ENCODE results near the gene FMO3. TPM values are rescaled to one million over a fixed set of nuclear protein-coding genes. Genes with fewer than 3 reads are reported as not detected.

FMO3 gene
- total and polyA plus RNA-seq, 8 donors: 0.55 to 7.0 (median 2.1) TPM

DNA sequence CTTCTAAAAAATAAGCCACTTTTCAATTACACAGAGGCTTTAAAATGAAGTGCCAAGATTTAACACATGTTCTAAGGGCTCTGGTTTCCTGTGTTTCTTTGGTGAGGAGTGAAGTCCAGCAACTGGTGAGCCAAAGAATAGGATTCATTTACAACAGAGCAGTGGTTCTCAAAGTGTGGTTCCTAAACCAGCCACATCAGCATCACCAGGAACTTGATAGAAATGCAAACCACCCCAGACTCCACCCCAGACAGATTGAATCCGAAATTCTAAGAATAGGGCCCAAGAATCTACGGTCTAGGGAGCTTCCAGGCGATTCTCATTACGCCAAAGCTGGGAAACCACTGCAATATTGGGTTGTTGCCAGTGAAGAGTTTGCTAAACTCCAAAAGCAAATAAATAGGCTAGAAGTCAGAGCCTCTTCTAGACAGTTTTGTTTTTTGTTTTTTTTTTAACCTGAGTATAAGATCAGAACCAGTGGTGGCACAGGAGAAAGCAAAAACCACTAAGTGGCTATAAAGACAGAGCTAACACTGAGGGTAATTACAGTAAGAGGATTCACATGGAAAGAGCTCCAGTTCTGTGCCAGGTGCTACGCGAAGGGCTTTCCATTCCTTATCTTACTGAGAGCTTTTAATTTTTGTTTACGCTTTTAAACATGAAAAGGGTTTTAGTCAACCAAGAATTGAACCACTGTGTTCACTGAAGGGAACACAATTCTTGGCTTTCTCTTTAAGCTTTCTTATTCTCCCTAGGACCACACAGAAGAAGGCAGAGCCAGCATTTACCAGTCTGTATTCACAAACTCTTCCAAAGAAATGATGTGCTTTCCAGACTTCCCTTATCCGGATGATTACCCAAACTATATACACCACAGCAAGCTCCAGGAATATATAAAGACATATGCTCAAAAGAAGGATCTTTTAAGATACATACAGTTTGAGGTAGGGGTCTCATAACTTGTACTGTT lies 52.0 kb downstream of the FMO3 start:
- peak in 1 of 2 donors; percentile 74 for DNase-seq
- H3K27me3 ChIP-seq: no peaks in the 10 kb centered on the region
- TF ChIP-seq POLR2A (IDR thresholded peaks at IDR 0.05) (no peak), POLR2AphosphoS5 (IDR thresholded peaks at IDR 0.05) (peak in 1 of 3 donors; percentile 3)
- WGBS, 5 donors: 11 to 34% (median 21%) methylated on average over 8 of the region's 8 CpGs
- peaks cover 24 to 60% (median 43%) of the 10 kb centered on the region in 4 donors for H3K4me1 ChIP-seq
- intact Hi-C loops (cut with DNase I; ENCODE audit: low total_unique reads): no loop called here
- H3K36me3 ChIP-seq: no peaks in the 10 kb centered on the region
- no peak overlapping the region for H3K4me3 ChIP-seq
- peak overlapping the region; percentile 54 to 90 (median 84) for H3K27ac ChIP-seq
- no peaks in the 10 kb centered on the region for H3K9me3 ChIP-seq

DNA sequence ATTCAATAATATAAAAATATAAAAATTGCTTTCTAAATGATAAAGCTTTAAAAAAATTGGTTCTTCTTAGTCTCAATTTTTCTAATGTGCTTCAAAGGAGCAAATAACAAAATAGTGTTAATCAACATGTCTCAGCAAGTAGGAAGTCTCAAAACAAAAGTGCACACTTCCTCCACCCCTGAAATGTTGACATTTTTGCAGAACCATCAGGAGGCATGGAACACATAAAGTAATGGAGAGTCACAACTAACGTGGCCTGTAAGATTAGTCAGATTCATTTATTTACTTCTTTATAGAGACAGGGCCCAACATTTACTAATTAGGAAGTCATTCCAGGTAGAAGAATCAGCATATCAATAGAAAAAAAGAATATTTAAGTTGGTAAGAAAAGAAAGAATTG lies 59.5 kb downstream of the FMO3 start:
- 41 to 57% (median 47%) methylated on average over 1 of the region's 1 CpG for WGBS, 5 donors
- intact Hi-C loops (cut with DNase I; ENCODE audit: low total_unique reads): no loop called here
- no peak overlapping the region for H3K4me3 ChIP-seq

DNA sequence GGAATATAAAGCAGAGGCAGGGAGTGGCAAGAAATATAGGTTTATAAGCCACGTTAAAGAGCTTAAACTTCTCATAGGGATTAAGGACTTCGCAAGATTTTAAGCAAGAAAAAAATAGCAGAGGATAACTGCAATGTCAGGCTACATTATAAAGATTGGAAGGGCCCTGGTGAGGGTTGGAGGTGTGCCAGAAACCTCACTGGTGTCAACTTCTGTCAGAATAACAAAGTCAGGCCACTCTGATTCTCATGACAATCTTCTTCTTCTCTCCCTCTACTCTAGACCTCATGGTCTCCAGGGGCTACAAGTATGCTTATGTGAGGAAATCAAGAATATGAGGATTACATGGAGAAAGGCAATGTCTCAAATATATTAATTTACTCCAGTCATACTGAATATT lies 61.8 kb downstream of the FMO3 start:
- no peaks in the 10 kb centered on the region for H3K27me3 ChIP-seq
- no peaks in the 10 kb centered on the region for H3K9me3 ChIP-seq
- 45 to 61% (median 55%) methylated on average over 2 of the region's 2 CpGs for WGBS, 5 donors
- no peaks in the 10 kb centered on the region for H3K4me1 ChIP-seq
- no peak overlapping the region for H3K4me3 ChIP-seq
- intact Hi-C loops (cut with DNase I; ENCODE audit: low total_unique reads): no loop called here
- TF ChIP-seq, protein P1, sequence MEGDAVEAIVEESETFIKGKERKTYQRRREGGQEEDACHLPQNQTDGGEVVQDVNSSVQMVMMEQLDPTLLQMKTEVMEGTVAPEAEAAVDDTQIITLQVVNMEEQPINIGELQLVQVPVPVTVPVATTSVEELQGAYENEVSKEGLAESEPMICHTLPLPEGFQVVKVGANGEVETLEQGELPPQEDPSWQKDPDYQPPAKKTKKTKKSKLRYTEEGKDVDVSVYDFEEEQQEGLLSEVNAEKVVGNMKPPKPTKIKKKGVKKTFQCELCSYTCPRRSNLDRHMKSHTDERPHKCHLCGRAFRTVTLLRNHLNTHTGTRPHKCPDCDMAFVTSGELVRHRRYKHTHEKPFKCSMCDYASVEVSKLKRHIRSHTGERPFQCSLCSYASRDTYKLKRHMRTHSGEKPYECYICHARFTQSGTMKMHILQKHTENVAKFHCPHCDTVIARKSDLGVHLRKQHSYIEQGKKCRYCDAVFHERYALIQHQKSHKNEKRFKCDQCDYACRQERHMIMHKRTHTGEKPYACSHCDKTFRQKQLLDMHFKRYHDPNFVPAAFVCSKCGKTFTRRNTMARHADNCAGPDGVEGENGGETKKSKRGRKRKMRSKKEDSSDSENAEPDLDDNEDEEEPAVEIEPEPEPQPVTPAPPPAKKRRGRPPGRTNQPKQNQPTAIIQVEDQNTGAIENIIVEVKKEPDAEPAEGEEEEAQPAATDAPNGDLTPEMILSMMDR (IDR thresholded peaks at IDR 0.05): no peak
- no peak for TF ChIP-seq POLR2A (IDR thresholded peaks at IDR 0.05)
- no peak for DNase-seq
- H3K27ac ChIP-seq: no peak overlapping the region
- H3K36me3 ChIP-seq: no peaks in the 10 kb centered on the region

More for the DNA sequence above, 59.5 kb downstream of the FMO3 start:
- DNase-seq: no peak
- H3K4me1 ChIP-seq: no peaks in the 10 kb centered on the region
- no peak overlapping the region for H3K27ac ChIP-seq
- H3K9me3 ChIP-seq: no peaks in the 10 kb centered on the region
- TF ChIP-seq EP300 (IDR thresholded peaks at IDR 0.05) (no peak), POLR2AphosphoS5 (IDR thresholded peaks at IDR 0.05) (no peak), POLR2A (IDR thresholded peaks at IDR 0.05) (no peak)
- TF ChIP-seq, protein P1 (IDR thresholded peaks at IDR 0.05): no peak
- H3K36me3 ChIP-seq: no peaks in the 10 kb centered on the region
- no peaks in the 10 kb centered on the region for H3K27me3 ChIP-seq

DNA sequence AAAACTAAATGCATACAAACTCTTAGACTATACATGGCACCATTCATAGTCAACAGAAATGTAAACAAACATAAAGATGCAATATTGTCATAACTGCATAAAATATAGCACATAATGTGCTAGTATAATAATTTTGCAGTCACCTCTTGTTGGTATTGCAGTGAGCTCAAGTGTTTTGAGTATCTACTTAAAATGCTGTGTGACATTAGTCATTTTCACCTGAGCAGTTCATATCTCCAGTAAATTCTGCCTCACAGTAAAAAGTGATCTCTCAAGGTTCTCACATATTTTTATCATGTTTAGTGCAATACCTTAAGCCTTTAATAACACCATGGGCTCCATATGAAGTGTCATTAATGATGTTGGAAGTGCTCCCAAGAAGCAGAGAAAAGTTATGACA lies 64.8 kb downstream of the FMO3 start:
- Histone ChIP-seq H3K9me3 (no peaks in the 10 kb centered on the region), H3K36me3 (no peaks in the 10 kb centered on the region), H3K4me3 (no peak overlapping the region), H3K27me3 (no peaks in the 10 kb centered on the region), H3K27ac (no peak overlapping the region), H3K4me1 (peaks cover 0 to 15% (median 6%) of the 10 kb centered on the region in 4 donors)
- intact Hi-C loops (cut with DNase I; ENCODE audit: low total_unique reads): no loop called here
- DNase-seq: no peak
- TF ChIP-seq POLR2A (IDR thresholded peaks at IDR 0.05): no peak
- no peak for TF ChIP-seq POLR2AphosphoS5 (IDR thresholded peaks at IDR 0.05)
- no peak for TF ChIP-seq EP300 (IDR thresholded peaks at IDR 0.05)
- TF ChIP-seq, protein P1 (IDR thresholded peaks at IDR 0.05): no peak

DNA sequence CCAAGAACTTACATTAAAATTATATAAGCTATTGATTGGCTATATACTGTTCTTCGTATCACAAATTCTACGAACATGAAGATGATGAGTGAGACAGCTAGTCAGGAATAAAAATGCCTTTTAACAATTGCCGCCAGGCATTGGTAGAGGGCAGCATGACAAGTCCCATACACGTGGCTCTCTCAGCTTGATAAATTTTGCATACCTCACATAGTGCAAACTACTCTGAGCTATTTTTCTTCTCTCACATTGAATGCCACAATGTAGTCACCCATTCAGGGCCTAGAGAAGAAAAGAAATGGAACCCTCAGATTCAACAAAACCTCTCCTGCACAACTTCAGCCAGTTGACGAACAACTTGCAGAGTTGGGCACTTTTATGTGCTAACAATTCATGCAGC lies 67.4 kb downstream of the FMO3 start:
- TF ChIP-seq, protein P1 (IDR thresholded peaks at IDR 0.05): no peak
- TF ChIP-seq EP300 (IDR thresholded peaks at IDR 0.05) (no peak), POLR2A (IDR thresholded peaks at IDR 0.05) (no peak), POLR2AphosphoS5 (IDR thresholded peaks at IDR 0.05) (no peak)
- no peak for DNase-seq
- H3K27ac ChIP-seq: no peak overlapping the region
- intact Hi-C loops (cut with DNase I; ENCODE audit: low total_unique reads): no loop called here
- 68 to 84% (median 78%) methylated on average over 5 of the region's 5 CpGs for WGBS, 5 donors
- H3K4me1 ChIP-seq: peaks cover 6 to 27% (median 14%) of the 10 kb centered on the region in 4 donors
- H3K4me3 ChIP-seq: no peak overlapping the region
- no peaks in the 10 kb centered on the region for H3K9me3 ChIP-seq
- no peaks in the 10 kb centered on the region for H3K27me3 ChIP-seq
- no peaks in the 10 kb centered on the region for H3K36me3 ChIP-seq
